ENCODE data around the gene LCE2A.

LCE2A gene

GRCh38 chr1:152718238-152718637, 20.1 kb downstream of the LCE2A start:
- no peak for ATAC-seq
- Mint-ChIP-seq H3K4me3 (no peak overlapping the region), H3K27ac (no peak overlapping the region), H3K36me3 (no peaks in the 10 kb centered on the region), H3K4me1 (no peaks in the 10 kb centered on the region), H3K27me3 (no peaks in the 10 kb centered on the region), H3K9me3 (peaks cover 5% of the 10 kb centered on the region)

GRCh38 chr1:152725261-152725660, 27.1 kb downstream of the LCE2A start:
- Mint-ChIP-seq H3K36me3 (no peaks in the 10 kb centered on the region), H3K9me3 (no peaks in the 10 kb centered on the region), H3K4me1 (no peaks in the 10 kb centered on the region), H3K4me3 (no peak overlapping the region), H3K27ac (no peak overlapping the region), H3K27me3 (peaks cover 10% of the 10 kb centered on the region)
- no peak for ATAC-seq

GRCh38 chr1:152728986-152729385, 30.8 kb downstream of the LCE2A start:
- no peaks in the 10 kb centered on the region for H3K4me1 Mint-ChIP-seq
- no peak for ATAC-seq
- H3K36me3 Mint-ChIP-seq = no peaks in the 10 kb centered on the region
- no peak overlapping the region for H3K4me3 Mint-ChIP-seq
- no peak overlapping the region for H3K27ac Mint-ChIP-seq
- H3K9me3 Mint-ChIP-seq = no peaks in the 10 kb centered on the region
- peaks cover 10% of the 10 kb centered on the region for H3K27me3 Mint-ChIP-seq

GRCh38 chr1:152735648-152736047, 37.5 kb downstream of the LCE2A start:
- peaks cover 22% of the 10 kb centered on the region for H3K27me3 Mint-ChIP-seq
- no peak overlapping the region for H3K4me3 Mint-ChIP-seq
- no peaks in the 10 kb centered on the region for H3K36me3 Mint-ChIP-seq
- no peaks in the 10 kb centered on the region for H3K9me3 Mint-ChIP-seq
- H3K4me1 Mint-ChIP-seq = no peaks in the 10 kb centered on the region
- no peak overlapping the region for H3K27ac Mint-ChIP-seq
- no peak for ATAC-seq

- H3K27ac Mint-ChIP-seq = no peak overlapping the region
- no peak for ATAC-seq
- peaks cover 33% of the 10 kb centered on the region for H3K27me3 Mint-ChIP-seq
- no peaks in the 10 kb centered on the region for H3K9me3 Mint-ChIP-seq
- H3K4me1 Mint-ChIP-seq = no peaks in the 10 kb centered on the region
- no peaks in the 10 kb centered on the region for H3K36me3 Mint-ChIP-seq
- H3K4me3 Mint-ChIP-seq = no peak overlapping the region
Observed at GRCh38 chr1:152737997-152738396, 39.9 kb downstream of the LCE2A start.

- no peaks in the 10 kb centered on the region for H3K36me3 Mint-ChIP-seq
- H3K4me1 Mint-ChIP-seq = no peaks in the 10 kb centered on the region
- H3K4me3 Mint-ChIP-seq = no peak overlapping the region
- ATAC-seq = no peak
- H3K27me3 Mint-ChIP-seq = peaks cover 35% of the 10 kb centered on the region
- no peaks in the 10 kb centered on the region for H3K9me3 Mint-ChIP-seq
- H3K27ac Mint-ChIP-seq = no peak overlapping the region
Observed at GRCh38 chr1:152739841-152740240, 41.7 kb downstream of the LCE2A start.

- ATAC-seq = no peak
- Mint-ChIP-seq H3K36me3 (no peaks in the 10 kb centered on the region), H3K4me3 (no peak overlapping the region), H3K9me3 (no peaks in the 10 kb centered on the region), H3K27me3 (peaks cover 24% of the 10 kb centered on the region), H3K4me1 (no peaks in the 10 kb centered on the region), H3K27ac (no peak overlapping the region)
Observed at GRCh38 chr1:152741656-152742055, 43.5 kb downstream of the LCE2A start.

- Mint-ChIP-seq H3K27me3 (peaks cover 13% of the 10 kb centered on the region), H3K27ac (no peak overlapping the region), H3K9me3 (no peaks in the 10 kb centered on the region), H3K4me3 (no peak overlapping the region), H3K4me1 (no peaks in the 10 kb centered on the region), H3K36me3 (no peaks in the 10 kb centered on the region)
- no peak for ATAC-seq
Observed at GRCh38 chr1:152743371-152744145, 45.4 kb downstream of the LCE2A start.

- no peaks in the 10 kb centered on the region for H3K9me3 Mint-ChIP-seq
- peaks cover 15% of the 10 kb centered on the region for H3K27me3 Mint-ChIP-seq
- no peak overlapping the region for H3K4me3 Mint-ChIP-seq
Observed at GRCh38 chr1:152745289-152745704, 47.2 kb downstream of the LCE2A start.

GRCh38 chr1:152745765-152746444, 47.8 kb downstream of the LCE2A start:
- no peaks in the 10 kb centered on the region for H3K36me3 Mint-ChIP-seq
- H3K4me1 Mint-ChIP-seq = no peaks in the 10 kb centered on the region
- H3K9me3 Mint-ChIP-seq = no peaks in the 10 kb centered on the region
- H3K27me3 Mint-ChIP-seq = peaks cover 22% of the 10 kb centered on the region
- no peak for ATAC-seq
- no peak overlapping the region for H3K27ac Mint-ChIP-seq
- no peak overlapping the region for H3K4me3 Mint-ChIP-seq

More at GRCh38 chr1:152745289-152745704, 47.2 kb downstream of the LCE2A start:
- Mint-ChIP-seq H3K27ac (no peak overlapping the region), H3K36me3 (no peaks in the 10 kb centered on the region), H3K4me1 (no peaks in the 10 kb centered on the region)
- ATAC-seq = no peak

GRCh38 chr1:152747831-152748230, 49.7 kb downstream of the LCE2A start:
- no peak overlapping the region for H3K4me3 Mint-ChIP-seq
- no peaks in the 10 kb centered on the region for H3K9me3 Mint-ChIP-seq
- no peak overlapping the region for H3K27ac Mint-ChIP-seq
- H3K27me3 Mint-ChIP-seq = peaks cover 21% of the 10 kb centered on the region
- no peak for ATAC-seq
- no peaks in the 10 kb centered on the region for H3K36me3 Mint-ChIP-seq
- H3K4me1 Mint-ChIP-seq = no peaks in the 10 kb centered on the region
